Osteocyte (in vitro differentiated cells): Measurements from ENCODE around the gene NTF3. TPM values are rescaled to one million over a fixed set of nuclear protein-coding genes. Genes with fewer than 3 reads are reported as not detected.

Experiments used
- DNase-seq: peaks from one replicate; pipeline ENCODE4 v3.0.0; 2021; ENCODE audit warnings: mixed read lengths; ENCODE audit not compliant: unreplicated experiment; ENCODE audit errors: extremely low spot score
- H3K27ac Mint-ChIP-seq: one replicate; pipeline ENCODE4 v1.8.0; 2021; ENCODE audit warnings: mild to moderate bottlenecking, mixed read lengths; ENCODE audit not compliant: unreplicated experiment
- H3K27me3 Mint-ChIP-seq: one replicate; pipeline ENCODE4 v1.8.0; 2021; ENCODE audit warnings: mixed read lengths; ENCODE audit not compliant: unreplicated experiment
- H3K36me3 Mint-ChIP-seq: one replicate; pipeline ENCODE4 v1.8.0; 2021; ENCODE audit warnings: mixed read lengths; ENCODE audit not compliant: unreplicated experiment
- H3K4me1 Mint-ChIP-seq: one replicate; pipeline ENCODE4 v1.8.0; 2021; ENCODE audit warnings: mixed read lengths; ENCODE audit not compliant: unreplicated experiment
- H3K4me3 Mint-ChIP-seq: one replicate; pipeline ENCODE4 v1.8.0; 2021; ENCODE audit warnings: mild to moderate bottlenecking, moderate library complexity, mixed read lengths; ENCODE audit not compliant: unreplicated experiment
- H3K9me3 Mint-ChIP-seq: one replicate; pipeline ENCODE4 v1.8.0; 2021; ENCODE audit warnings: mixed read lengths; ENCODE audit not compliant: unreplicated experiment
- total RNA-seq: library from RNA; stranded (reverse); gene quantifications from 2 replicates; pipeline ENCODE4 v1.2.1, GENCODE V29; 2021
- TF ChIP-seq, protein P1 (sequence below): fragments of 200-600 bp; sonication (generic); IDR thresholded peaks from 2 replicates; pipeline ENCODE4 v1.5.0; 2021; ENCODE audit warnings: antibody characterized with exemption, mild to moderate bottlenecking, moderate library complexity

The NTF3 gene
- total RNA-seq, 1 donor from 2014 or later = 1.1 TPM

DNA sequence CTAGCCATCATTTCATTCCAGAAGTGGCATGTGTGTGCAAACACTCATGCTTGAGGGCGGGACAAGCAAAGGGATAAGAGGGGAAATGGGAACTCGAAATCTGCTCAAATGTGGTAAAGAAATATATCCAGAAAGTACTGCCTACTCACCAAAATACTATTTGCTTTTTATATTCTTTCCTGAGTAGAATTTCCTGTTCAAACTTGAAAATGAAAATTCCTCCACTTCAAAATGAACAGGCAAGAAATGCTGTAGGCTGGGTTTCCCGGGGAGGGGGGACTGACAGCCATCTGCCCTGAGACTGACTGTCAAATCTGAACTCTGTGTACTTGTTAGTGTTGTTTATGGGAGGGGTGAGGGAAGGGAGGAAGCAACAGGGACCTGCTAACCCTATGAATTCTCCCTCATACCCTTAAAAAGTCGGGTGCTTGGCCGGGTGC, 34.6 kb downstream of the NTF3 start:
- peaks cover 12% of the 10 kb centered on the region for H3K4me1 Mint-ChIP-seq
- no peaks in the 10 kb centered on the region for H3K9me3 Mint-ChIP-seq
- H3K27ac Mint-ChIP-seq = no peak overlapping the region
- H3K4me3 Mint-ChIP-seq = no peak overlapping the region
- DNase-seq = no peak
- no peaks in the 10 kb centered on the region for H3K36me3 Mint-ChIP-seq
- peaks cover 5% of the 10 kb centered on the region for H3K27me3 Mint-ChIP-seq
- TF ChIP-seq, protein P1, sequence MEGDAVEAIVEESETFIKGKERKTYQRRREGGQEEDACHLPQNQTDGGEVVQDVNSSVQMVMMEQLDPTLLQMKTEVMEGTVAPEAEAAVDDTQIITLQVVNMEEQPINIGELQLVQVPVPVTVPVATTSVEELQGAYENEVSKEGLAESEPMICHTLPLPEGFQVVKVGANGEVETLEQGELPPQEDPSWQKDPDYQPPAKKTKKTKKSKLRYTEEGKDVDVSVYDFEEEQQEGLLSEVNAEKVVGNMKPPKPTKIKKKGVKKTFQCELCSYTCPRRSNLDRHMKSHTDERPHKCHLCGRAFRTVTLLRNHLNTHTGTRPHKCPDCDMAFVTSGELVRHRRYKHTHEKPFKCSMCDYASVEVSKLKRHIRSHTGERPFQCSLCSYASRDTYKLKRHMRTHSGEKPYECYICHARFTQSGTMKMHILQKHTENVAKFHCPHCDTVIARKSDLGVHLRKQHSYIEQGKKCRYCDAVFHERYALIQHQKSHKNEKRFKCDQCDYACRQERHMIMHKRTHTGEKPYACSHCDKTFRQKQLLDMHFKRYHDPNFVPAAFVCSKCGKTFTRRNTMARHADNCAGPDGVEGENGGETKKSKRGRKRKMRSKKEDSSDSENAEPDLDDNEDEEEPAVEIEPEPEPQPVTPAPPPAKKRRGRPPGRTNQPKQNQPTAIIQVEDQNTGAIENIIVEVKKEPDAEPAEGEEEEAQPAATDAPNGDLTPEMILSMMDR = no peak

DNA sequence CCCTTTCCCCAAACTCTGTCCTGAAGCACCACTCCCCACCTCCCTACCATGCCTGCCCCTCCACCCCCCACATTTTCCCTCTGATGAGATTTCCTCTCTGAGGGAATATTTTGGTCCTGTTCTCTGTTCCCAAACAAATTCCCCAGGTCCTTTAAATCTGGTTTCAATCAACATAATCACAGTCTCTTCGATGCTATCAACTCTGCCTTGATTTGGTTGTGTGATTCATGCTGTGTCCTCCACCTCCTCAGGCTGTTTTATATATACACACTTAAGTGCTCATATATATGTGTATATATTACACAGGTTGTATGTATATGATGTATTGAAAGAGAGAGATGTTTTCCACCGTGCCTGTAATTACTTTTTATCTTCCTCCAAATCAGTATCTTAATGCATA, 36.0 kb downstream of the NTF3 start:
- Mint-ChIP-seq H3K4me3 (no peak overlapping the region), H3K27ac (no peak overlapping the region), H3K27me3 (peaks cover 5% of the 10 kb centered on the region), H3K9me3 (no peaks in the 10 kb centered on the region), H3K4me1 (peaks cover 12% of the 10 kb centered on the region), H3K36me3 (no peaks in the 10 kb centered on the region)
- TF ChIP-seq, protein P1 = no peak
- DNase-seq = no peak

DNA sequence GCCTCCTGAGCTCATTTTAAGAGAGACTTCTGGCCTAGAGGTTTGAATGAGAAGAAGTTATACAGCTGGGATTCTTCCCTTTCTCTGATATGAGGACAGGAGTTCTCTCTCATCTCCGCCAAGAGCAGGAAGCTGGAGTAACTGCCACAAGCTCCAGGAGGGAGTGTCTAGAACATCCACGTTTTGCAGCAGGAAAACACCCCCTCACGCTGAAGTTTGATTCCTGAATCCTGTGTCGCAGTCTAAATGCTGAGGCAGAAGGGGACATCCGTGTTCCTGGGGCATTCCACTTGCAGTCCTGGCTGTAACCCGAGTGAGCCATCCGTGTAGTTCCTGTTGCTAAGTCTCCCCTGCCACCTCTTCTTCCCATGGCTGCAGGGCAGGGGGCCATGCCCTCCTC, 38.3 kb downstream of the NTF3 start:
- Mint-ChIP-seq H3K27ac (no peak overlapping the region), H3K9me3 (no peaks in the 10 kb centered on the region), H3K36me3 (no peaks in the 10 kb centered on the region), H3K4me3 (no peak overlapping the region), H3K27me3 (peaks cover 5% of the 10 kb centered on the region), H3K4me1 (peaks cover 12% of the 10 kb centered on the region)
- TF ChIP-seq, protein P1 = no peak
- no peak for DNase-seq

DNA sequence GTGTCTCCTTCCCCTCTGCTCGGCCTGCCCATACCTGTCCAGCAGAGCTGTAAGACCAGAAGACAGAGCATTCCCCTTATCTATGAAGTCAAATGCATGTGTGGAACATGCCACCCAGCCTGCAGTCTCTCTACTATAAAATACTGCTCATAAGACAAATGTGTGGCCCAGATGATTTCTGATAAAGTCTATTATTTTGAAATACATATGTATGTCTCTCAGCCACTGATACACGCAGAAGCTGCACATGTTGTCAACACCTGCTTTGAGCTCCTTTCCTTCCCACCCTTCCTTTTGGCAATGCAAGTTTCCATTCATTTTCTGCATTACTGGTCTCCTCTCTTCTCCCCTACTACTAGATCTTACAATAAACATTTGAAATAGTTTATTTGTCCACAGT, 38.8 kb downstream of the NTF3 start:
- no peak overlapping the region for H3K4me3 Mint-ChIP-seq
- peaks cover 5% of the 10 kb centered on the region for H3K27me3 Mint-ChIP-seq
- H3K4me1 Mint-ChIP-seq = peaks cover 12% of the 10 kb centered on the region
- no peak for DNase-seq
- H3K27ac Mint-ChIP-seq = no peak overlapping the region
- H3K36me3 Mint-ChIP-seq = no peaks in the 10 kb centered on the region
- TF ChIP-seq, protein P1 = no peak
- no peaks in the 10 kb centered on the region for H3K9me3 Mint-ChIP-seq

DNA sequence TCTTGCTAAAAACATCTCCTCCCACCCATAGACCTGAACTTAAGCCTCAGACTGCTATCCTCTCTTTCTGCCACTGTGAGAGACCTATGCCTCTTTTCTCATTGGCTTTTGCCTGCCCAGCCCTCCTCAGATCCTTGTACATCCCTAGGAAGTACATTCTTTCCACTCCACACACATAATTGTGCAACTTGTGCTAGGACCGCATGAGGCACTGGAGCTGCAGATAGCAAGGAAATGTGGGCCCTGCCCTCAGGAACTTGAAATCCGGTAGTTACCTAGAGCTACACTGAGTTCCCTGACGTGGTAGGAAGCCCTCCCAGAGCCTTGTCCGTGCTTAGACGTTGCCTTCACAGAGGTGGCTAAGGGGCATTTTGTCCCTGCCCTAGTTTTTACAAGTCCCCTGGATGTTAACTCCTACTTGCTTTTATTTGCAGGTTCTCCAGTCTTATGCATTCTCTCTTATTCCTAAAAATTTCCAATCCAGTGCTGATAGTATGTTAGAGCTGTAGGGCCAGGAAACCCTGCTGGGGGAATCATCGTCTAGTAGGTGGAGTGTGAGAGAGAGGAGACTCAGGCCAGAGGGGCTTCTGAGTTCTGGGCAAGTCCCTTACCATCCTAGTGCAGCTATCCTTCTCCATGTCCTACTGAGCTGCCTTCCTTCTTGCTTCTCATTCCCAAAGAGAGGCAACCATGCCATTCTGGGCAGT, 41.3 kb downstream of the NTF3 start:
- Mint-ChIP-seq H3K9me3 (no peaks in the 10 kb centered on the region), H3K4me1 (peaks cover 1% of the 10 kb centered on the region), H3K27me3 (peaks cover 5% of the 10 kb centered on the region), H3K36me3 (no peaks in the 10 kb centered on the region), H3K27ac (no peak overlapping the region), H3K4me3 (no peak overlapping the region)
- DNase-seq = no peak
- TF ChIP-seq, protein P1 = no peak
